HepG2 (cell line): ENCODE data around the gene APBB2. TPM values are rescaled to one million over a fixed set of nuclear protein-coding genes. Genes with fewer than 3 reads are reported as not detected.

Source experiments
- KLF9 ChIP-seq: IDR thresholded peaks from 2 replicates; pipeline ENCODE4 v1.6.1; 2016; ENCODE audit warnings: low read depth
- NCOA2 ChIP-seq: sonication (generic); formaldehyde crosslinking; IDR thresholded peaks from 2 replicates; pipeline ENCODE4 v1.8.0; 2022; ENCODE audit warnings: inconsistent platforms
- PLRG1 ChIP-seq: fragments of 450-650 bp; conservative IDR thresholded peaks from 2 replicates; pipeline ENCODE4 v1.6.1; 2016
- YY1 ChIP-seq: IDR thresholded peaks from 2 replicates; pipeline ENCODE4 v1.6.1; 2011; ENCODE audit warnings: low read length, low read depth, moderate library complexity, mild to moderate bottlenecking; ENCODE audit not compliant: insufficient read depth, insufficient replicate concordance
- ZMYM4 ChIP-seq: sonication (generic); formaldehyde crosslinking; IDR thresholded peaks from 2 replicates; pipeline ENCODE4 v1.8.1; 2023; ENCODE audit warnings: mild to moderate bottlenecking, missing genetic modification reagents
- ZNF160 ChIP-seq: sonication (generic); formaldehyde crosslinking; IDR thresholded peaks from 2 replicates; pipeline ENCODE4 v1.8.0; 2022; ENCODE audit warnings: mild to moderate bottlenecking, inconsistent platforms, missing genetic modification reagents
- ZNF256 ChIP-seq: sonication (generic); formaldehyde crosslinking; conservative IDR thresholded peaks from 2 replicates; pipeline ENCODE4 v1.4.0; 2020; ENCODE audit warnings: missing genetic modification reagents
- ZNF34 ChIP-seq: sonication (generic); formaldehyde crosslinking; IDR thresholded peaks from 2 replicates; pipeline ENCODE4 v1.4.0; 2020; ENCODE audit warnings: mild to moderate bottlenecking, missing genetic modification reagents, borderline replicate concordance
- polyA plus RNA-seq, 8 experiments: library from polyadenylated mRNA; depleted of rRNA in 3 of 8; stranded (reverse) in 7 of 8; unstranded in 1 of 8; fragments of >200 nt; fragmentation: Illumina TruSeq in 4 of 8; extraction: Trizol in 4 of 8; gene quantifications; 2 replicates each; pipeline versions ENCODE4 v1.2.1 to v1.2.3, GENCODE V29; 2011 to 2016; ENCODE audit warnings: low read depth in 4 of 8, missing spikeins in 1 of 8, mixed read lengths in 1 of 8; ENCODE audit not compliant: insufficient read depth in 1 of 8
- total RNA-seq, 5 experiments: library from RNA; depleted of rRNA; stranded (reverse); fragments of >200 nt; fragmentation: Illumina TruSeq; extraction: Trizol; gene quantifications; 2 replicates each; pipeline ENCODE4 v1.2.3, GENCODE V29; 2016; ENCODE audit warnings: low read depth in 1 of 5
- TF ChIP-seq, protein P1 (sequence below): sonication (generic); formaldehyde crosslinking; IDR thresholded peaks from 2 replicates; pipeline ENCODE4 v1.5.0; 2020; ENCODE audit warnings: mild to moderate bottlenecking, missing genetic modification reagents
- TF ChIP-seq, protein P2 (sequence below): sonication (generic); formaldehyde crosslinking; IDR thresholded peaks from 2 replicates; pipeline ENCODE4 v1.5.1; 2020; ENCODE audit warnings: missing genetic modification reagents, mild to moderate bottlenecking, borderline replicate concordance

APBB2 gene
- total and polyA plus RNA-seq, 2 of the 13 experiments (the other 11 are each of a cell fraction or from before 2014, with no cell fraction given), result 11.7 to 17.0 TPM

DNA sequence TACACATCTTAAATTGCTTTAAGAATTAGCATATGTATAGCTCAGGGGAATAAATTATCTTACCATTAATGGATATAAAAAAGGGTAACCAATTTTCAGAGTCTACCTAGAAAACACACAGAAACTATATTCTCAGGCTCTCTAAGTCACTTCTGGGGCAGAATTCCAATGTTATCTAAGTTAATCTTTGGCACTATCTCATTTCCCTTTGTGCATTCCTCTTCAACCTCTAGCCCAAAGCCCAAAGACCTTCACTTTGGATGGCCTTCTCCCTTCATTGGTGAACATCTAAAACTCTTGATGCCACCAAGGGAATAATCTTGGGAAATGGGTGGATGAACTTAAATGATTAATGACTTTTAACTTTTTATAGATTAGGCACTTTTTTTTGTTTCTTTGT, 108.3 kb downstream of the APBB2 start (continued):
- no peak for TF ChIP-seq YY1
- no peak for TF ChIP-seq KLF9 (CRISPR knock-in tag)
- TF ChIP-seq, protein P1, sequence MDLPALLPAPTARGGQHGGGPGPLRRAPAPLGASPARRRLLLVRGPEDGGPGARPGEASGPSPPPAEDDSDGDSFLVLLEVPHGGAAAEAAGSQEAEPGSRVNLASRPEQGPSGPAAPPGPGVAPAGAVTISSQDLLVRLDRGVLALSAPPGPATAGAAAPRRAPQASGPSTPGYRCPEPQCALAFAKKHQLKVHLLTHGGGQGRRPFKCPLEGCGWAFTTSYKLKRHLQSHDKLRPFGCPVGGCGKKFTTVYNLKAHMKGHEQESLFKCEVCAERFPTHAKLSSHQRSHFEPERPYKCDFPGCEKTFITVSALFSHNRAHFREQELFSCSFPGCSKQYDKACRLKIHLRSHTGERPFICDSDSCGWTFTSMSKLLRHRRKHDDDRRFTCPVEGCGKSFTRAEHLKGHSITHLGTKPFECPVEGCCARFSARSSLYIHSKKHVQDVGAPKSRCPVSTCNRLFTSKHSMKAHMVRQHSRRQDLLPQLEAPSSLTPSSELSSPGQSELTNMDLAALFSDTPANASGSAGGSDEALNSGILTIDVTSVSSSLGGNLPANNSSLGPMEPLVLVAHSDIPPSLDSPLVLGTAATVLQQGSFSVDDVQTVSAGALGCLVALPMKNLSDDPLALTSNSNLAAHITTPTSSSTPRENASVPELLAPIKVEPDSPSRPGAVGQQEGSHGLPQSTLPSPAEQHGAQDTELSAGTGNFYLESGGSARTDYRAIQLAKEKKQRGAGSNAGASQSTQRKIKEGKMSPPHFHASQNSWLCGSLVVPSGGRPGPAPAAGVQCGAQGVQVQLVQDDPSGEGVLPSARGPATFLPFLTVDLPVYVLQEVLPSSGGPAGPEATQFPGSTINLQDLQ (CRISPR knock-in tag), result no peak
- TF ChIP-seq NCOA2 (CRISPR knock-in tag), result no peak
- TF ChIP-seq ZNF256 (CRISPR knock-in tag), result no peak
- no peak for TF ChIP-seq ZMYM4 (CRISPR knock-in tag)
- TF ChIP-seq ZNF160 (CRISPR knock-in tag), result no peak
- TF ChIP-seq ZNF34 (CRISPR knock-in tag), result no peak
- TF ChIP-seq, protein P2, sequence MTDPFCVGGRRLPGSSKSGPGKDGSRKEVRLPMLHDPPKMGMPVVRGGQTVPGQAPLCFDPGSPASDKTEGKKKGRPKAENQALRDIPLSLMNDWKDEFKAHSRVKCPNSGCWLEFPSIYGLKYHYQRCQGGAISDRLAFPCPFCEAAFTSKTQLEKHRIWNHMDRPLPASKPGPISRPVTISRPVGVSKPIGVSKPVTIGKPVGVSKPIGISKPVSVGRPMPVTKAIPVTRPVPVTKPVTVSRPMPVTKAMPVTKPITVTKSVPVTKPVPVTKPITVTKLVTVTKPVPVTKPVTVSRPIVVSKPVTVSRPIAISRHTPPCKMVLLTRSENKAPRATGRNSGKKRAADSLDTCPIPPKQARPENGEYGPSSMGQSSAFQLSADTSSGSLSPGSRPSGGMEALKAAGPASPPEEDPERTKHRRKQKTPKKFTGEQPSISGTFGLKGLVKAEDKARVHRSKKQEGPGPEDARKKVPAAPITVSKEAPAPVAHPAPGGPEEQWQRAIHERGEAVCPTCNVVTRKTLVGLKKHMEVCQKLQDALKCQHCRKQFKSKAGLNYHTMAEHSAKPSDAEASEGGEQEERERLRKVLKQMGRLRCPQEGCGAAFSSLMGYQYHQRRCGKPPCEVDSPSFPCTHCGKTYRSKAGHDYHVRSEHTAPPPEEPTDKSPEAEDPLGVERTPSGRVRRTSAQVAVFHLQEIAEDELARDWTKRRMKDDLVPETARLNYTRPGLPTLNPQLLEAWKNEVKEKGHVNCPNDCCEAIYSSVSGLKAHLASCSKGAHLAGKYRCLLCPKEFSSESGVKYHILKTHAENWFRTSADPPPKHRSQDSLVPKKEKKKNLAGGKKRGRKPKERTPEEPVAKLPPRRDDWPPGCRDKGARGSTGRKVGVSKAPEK (CRISPR knock-in tag), result no peak
- TF ChIP-seq PLRG1, result no peak
